Measurements from ENCODE around the gene BMP7.
"Not testable (repeated sequence)": the region's sequence is repeated elsewhere in the genome, so short reads cannot be mapped to it uniquely, and the experiment has no call there.

Gene BMP7

GRCh38 chr20:57167971-57168701 is 98.3 kb downstream of the BMP7 start:
- DNase-seq (ENCODE audit: low spot score): no peak

DNA sequence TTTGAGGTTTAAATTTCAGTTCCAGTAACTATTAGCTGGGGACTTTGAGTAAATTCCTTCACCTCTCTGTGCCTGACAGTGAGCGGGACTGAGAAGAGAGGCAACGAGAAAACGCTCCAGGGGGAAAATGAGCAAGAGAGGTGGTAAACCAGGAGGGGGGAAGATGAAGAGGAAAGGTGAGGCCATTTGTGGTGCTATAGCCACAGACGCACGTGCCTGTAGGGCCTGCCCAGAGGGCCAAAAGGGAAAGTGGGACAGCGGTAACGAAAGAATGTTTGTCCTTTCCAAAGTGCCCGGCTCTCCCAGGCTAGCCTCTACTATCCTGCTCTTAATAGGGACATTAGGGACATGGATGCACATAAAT is 99.2 kb downstream of the BMP7 start:
- no peak for DNase-seq (ENCODE audit: low spot score)

GRCh38 chr20:57166568-57167291 is 99.7 kb downstream of the BMP7 start:
- DNase-seq (ENCODE audit: low spot score): no peak

DNA sequence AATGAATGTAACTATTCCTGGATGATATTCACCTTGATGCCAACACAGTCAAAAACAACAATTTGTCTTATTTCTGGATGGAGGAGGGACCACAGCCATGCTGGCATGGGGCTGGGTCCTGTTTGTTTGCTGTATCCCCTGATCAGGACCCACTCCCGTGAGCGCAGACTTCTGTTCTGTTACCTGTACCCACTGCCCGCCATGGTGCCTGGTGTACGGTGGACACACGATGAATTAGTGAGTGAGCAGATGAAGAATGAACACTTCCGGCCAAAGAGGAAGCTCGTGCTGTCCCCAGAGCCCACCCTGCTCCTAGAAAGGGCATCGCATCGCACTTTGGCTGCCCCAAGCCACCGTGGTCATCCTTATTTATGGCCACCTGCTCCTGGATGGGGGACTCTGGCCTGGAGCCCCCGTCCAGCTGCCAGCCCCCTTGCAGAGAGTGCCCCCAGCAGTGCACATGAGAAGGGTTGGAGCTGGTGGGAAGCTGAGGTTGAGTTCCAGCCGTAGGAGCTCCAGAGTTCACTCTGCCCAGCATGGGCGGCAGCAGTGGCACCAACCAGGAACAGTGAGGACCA is 100.9 kb downstream of the BMP7 start:
- DNase-seq (ENCODE audit: low spot score): no peak

- DNase-seq (ENCODE audit: low spot score): no peak
These were observed 101.6 kb downstream of the BMP7 start for GRCh38 chr20:57164872-57165271.

- no peak for DNase-seq (ENCODE audit: low spot score)
These were observed 103.4 kb downstream of the BMP7 start for GRCh38 chr20:57163041-57163440.

GRCh38 chr20:57162362-57162652 is 104.1 kb downstream of the BMP7 start:
- DNase-seq (ENCODE audit: low spot score): no peak

- no peak for DNase-seq (ENCODE audit: low spot score)
These were observed 104.7 kb downstream of the BMP7 start for GRCh38 chr20:57161478-57162361.

DNA sequence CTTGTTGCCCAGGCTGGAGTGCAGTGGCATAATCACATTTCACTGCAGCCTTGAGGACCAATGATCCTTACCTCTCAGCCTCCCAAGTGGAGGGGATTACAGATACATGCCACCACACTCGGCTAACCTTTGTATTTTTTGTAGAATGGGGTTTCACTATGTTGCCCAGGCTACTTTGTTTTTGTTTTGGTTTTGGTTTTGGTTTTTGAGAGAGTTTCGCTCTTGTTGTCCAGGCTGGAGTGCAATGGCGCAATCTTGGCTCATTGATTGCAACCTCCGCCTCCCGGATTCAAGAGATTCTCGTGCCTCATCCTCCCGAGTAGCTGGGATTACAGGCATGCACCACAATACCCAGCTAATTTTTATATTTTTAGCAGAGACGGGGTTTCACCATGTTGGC is 105.5 kb downstream of the BMP7 start:
- DNase-seq (ENCODE audit: low spot score): no peak

- no peak for DNase-seq (ENCODE audit: low spot score)
These were observed 106.4 kb downstream of the BMP7 start for GRCh38 chr20:57159945-57160610.

DNA sequence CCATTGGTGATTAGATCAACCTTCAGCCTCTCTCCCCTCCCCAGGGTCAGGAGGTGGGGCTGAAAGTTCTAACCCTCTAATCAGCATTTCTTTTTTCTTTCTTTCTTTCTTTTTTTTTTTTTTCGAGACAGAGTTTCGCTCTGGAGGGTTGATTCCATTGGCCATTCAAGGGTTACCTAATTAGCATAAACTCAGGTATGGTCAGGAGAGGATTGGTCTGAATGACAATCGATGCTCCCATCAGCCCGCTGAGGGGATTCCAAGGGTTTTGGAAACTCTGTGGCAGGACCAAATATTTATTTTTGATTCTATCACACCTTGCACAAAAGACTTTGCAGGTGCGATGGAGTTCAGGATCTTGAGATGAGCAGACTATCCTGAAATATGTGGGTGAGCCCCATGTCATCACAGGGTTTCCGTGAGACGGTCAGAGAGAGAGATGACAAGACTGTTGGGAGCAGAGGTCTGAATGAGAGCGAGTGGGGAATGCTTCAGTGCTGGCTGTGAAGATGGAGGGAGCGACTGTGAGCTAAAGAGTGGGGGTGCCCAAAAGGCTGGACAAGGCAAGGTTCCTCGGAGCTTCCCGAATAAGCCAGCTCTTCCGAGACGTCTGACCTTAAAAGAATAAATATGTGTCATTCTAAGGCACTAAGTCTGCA is 107.1 kb downstream of the BMP7 start:
- DNase-seq (ENCODE audit: low spot score): no peak

- DNase-seq (ENCODE audit: low spot score): no peak
These were observed 108.0 kb downstream of the BMP7 start for GRCh38 chr20:57158474-57158873.

- DNase-seq (ENCODE audit: low spot score): not testable (repeated sequence)
These were observed 108.7 kb downstream of the BMP7 start for GRCh38 chr20:57157787-57158186.

- no peak for DNase-seq (ENCODE audit: low spot score)
These were observed 109.2 kb downstream of the BMP7 start for GRCh38 chr20:57157106-57157691.

- no peak for DNase-seq (ENCODE audit: low spot score)
These were observed 110.3 kb downstream of the BMP7 start for GRCh38 chr20:57156011-57156729.

- DNase-seq (ENCODE audit: low spot score): no peak
These were observed 111.0 kb downstream of the BMP7 start for GRCh38 chr20:57155415-57155814.

DNA sequence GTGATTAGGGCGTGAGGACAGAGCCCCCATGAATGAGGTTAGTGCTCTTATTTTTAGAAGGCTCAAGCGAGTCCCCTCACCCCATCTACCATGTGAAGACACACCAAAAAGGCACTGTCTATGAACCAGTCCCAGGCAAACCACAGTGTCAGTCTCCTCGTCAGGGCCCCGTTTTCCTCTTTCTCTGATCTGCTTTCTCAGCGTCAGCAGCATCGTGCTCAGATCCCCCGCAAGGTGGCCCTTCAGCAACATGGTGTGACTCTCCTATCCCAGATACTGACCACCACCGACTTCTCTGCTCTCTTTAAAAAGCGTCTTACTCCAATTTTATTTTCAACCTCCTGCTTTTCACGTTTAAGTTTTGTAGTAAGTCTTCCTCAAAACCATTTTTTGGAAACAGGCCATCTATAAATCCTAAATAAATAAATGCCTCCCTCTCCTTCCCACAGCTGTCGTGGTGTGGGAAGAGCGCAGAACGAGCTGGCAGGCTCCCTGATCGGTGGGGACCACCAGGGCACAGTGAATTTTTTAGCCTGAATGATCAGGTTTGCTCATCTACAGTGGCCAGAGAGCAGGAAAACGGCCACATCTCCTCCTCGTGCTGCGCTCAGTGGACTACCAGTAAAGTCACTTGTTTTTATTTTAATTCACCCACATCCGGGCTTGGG is 113.1 kb downstream of the BMP7 start:
- no peak for DNase-seq (ENCODE audit: low spot score)

DNA sequence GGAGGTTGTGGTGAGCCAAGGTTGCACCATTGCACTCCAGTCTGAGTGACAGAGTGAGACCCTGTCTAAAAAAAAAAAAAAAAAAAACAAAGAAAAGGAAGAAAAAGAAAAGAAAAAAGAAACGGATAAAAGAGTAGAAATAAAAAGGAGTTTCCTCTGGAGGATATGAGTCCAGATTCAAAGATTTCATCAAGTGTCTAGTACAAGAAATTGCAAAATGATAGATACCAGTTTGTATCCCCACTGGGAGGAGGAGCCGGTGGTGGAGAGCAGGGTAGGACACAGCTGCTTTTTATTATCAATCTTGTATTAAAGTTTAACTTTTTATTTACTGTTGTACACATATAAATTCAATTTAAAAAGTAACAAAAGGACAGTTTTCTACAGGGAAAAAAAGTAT is 113.9 kb downstream of the BMP7 start:
- DNase-seq (ENCODE audit: low spot score): no peak

DNA sequence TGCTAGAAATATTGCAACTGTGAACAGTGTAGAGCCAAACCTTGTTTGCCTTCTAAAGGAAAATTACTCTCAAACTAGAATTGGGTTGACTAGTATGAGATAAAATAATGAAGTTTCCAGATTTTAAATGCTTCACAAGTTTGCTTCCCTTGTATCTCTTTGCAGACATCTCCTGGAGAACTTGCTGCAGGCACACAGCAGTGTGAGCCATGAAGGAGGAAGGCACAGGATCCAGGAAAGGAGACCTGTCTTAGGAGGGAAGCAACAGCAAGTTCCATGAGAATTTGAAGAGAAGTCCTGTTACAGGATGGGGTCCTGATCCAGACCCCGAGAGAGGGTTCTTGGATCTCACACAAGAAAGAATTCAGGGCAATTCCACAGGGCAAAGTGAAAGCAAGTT is 115.9 kb downstream of the BMP7 start:
- no peak for DNase-seq (ENCODE audit: low spot score)

DNA sequence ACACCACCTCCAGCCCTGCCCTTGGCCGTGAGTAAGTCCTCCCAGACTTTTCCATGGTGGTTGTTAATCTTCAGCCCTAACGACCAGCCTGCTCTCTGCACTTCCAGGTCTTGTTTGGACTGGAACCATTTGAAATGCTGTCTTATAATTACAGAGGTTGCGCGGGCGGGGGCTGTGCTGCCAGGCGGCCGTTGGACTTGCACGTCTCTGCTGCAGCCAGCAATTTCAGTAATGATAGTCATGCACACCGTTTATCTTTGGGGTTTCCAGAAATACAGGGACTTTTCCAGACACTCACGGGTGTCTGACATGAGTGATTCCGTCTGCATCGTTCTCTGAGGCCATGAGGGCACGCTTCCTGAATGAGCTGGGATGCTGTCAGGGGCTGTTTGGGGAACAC is 118.2 kb downstream of the BMP7 start:
- DNase-seq (ENCODE audit: low spot score): no peak

Measured in kidney tubule cell (primary cell).